ENCODE measurements around the gene CASQ1.

Gene CASQ1

DNA sequence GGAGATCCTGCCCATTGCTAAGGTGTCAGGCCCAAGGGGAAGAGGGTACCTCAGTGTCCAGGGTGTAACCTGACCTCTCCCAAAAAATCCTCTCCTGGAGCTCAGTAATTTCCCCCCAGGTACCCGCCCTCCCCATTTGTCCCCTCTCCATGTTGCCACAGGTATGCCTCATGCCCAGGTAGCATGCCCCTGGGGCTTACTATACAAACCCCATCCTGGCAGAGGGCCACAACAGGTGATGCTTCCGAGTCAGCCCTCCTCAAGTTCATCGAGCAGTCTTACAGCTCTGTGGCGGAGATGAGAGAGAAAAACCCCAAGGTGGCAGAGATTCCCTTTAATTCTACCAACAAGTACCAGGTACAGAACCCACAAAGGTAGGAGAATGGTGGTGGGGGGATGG is 23.3 kb upstream of the CASQ1 start:
- FAIRE-seq (no peak), DNase-seq (ENCODE audit: insufficient read length, low spot score) (no peak)
- TF ChIP-seq POLR2A (IDR thresholded peaks at IDR 0.05; ENCODE audit: low read depth, low read length) = no peak
- no peak for TF ChIP-seq POU2F2 (IDR thresholded peaks at IDR 0.05; ENCODE audit: low read depth, low read length)
- no peak for TF ChIP-seq TAF1 (IDR thresholded peaks at IDR 0.05; ENCODE audit: low read depth, low read length)
- TF ChIP-seq SPI1 (IDR thresholded peaks at IDR 0.05; ENCODE audit: low read depth, low read length) = no peak
- TF ChIP-seq POLR2AphosphoS5 (IDR thresholded peaks at IDR 0.05; ENCODE audit: low read depth, low read length) = no peak
- no peak for TF ChIP-seq PAX5 (IDR thresholded peaks at IDR 0.05; ENCODE audit: insufficient read depth, low read length, severe bottlenecking)

DNA sequence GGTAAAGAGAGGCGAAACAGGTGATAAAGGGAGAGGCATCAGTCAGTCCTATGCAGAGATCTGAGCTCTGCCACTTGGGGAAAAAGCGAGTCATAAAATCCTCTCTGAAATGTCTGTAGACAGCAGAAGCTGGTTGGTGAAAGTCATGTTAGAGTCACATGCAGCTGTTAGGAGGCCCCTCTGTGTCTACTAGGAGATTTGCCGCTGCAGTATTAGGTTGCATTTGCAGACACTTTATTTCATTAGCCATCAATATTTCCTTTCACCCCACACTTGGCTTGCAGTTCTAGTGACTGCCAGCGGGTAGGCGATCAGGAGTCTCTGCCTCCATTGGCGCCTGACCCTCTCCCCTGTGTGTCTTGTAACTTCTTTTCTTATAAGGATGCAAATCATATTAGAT is 22.8 kb upstream of the CASQ1 start:
- DNase-seq (ENCODE audit: insufficient read length, low spot score) = no peak
- TF ChIP-seq POLR2AphosphoS5 (IDR thresholded peaks at IDR 0.05; ENCODE audit: low read depth, low read length) = no peak
- TF ChIP-seq POU2F2 (IDR thresholded peaks at IDR 0.05; ENCODE audit: low read depth, low read length) = no peak
- no peak for TF ChIP-seq POLR2A (IDR thresholded peaks at IDR 0.05; ENCODE audit: low read depth, low read length)
- TF ChIP-seq SPI1 (IDR thresholded peaks at IDR 0.05; ENCODE audit: low read depth, low read length) = no peak
- FAIRE-seq = peak; percentile 40

DNA sequence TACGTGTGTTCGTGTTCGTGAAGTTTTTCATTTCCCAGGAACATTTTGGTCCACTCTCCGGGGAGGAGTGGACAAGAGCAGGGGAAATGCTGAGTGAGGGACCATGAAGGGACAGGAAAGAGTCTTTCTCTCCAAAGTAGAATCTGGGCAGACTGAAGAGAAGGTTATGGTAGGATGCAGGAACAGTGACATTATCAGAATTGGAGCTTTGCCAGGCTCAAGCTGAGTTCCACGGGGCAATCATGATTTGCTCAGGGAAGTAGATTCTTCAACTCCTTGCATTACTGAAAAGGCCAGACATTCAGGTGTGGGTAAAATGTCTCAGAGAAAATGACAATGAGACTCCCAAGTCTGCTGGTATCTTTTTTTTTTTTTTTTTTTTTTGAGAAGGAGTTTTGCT is 22.4 kb upstream of the CASQ1 start:
- no peak for DNase-seq (ENCODE audit: insufficient read length, low spot score)
- TF ChIP-seq TAF1 (IDR thresholded peaks at IDR 0.05; ENCODE audit: low read depth, low read length) = no peak
- no peak for TF ChIP-seq POLR2A (IDR thresholded peaks at IDR 0.05; ENCODE audit: low read depth, low read length)
- no peak for TF ChIP-seq SPI1 (IDR thresholded peaks at IDR 0.05; ENCODE audit: low read depth, low read length)
- TF ChIP-seq PAX5 (IDR thresholded peaks at IDR 0.05; ENCODE audit: insufficient read depth, low read length, severe bottlenecking) = no peak
- no peak for TF ChIP-seq POU2F2 (IDR thresholded peaks at IDR 0.05; ENCODE audit: low read depth, low read length)
- no peak for TF ChIP-seq POLR2AphosphoS5 (IDR thresholded peaks at IDR 0.05; ENCODE audit: low read depth, low read length)

DNA sequence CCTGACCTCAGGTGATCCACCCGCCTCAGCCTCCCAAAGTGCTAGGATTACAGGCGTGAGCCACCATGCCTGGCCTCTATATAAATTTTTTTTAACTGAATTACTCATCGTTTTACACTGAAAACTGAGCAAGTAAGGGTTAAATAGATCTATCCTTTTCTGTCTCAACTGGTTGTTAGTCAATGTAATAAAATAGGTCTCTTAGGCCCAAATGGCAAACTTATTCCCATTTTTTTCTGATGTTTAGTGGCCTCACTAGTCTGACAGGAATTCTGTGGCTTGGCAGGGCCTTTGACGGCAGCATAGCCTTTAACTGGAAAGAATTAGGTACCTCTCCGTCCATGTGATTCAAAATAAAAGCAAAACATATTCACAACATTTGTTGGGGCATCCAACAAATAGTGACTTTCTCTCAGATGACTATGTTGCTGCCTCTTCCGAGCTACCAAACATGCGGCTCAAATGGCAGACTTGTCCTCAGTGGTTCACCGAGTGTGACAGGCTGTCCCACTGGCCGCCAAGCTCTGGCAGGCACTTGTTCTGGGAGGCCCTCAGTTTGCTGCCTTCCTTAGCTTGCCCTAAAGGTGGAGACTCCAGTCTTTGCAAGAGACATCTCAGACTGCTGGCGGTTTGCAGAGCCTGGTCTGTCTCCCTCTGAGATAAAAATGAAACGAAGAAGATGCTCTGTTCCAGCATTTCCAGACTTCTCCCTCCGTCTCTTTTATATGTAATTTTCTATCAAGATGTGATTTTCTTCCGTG is 21.6 kb upstream of the CASQ1 start:
- no peak for FAIRE-seq
- DNase-seq (ENCODE audit: insufficient read length, low spot score) = no peak

More for the DNA sequence above, 22.4 kb upstream of the CASQ1 start:
- FAIRE-seq = no peak

DNA sequence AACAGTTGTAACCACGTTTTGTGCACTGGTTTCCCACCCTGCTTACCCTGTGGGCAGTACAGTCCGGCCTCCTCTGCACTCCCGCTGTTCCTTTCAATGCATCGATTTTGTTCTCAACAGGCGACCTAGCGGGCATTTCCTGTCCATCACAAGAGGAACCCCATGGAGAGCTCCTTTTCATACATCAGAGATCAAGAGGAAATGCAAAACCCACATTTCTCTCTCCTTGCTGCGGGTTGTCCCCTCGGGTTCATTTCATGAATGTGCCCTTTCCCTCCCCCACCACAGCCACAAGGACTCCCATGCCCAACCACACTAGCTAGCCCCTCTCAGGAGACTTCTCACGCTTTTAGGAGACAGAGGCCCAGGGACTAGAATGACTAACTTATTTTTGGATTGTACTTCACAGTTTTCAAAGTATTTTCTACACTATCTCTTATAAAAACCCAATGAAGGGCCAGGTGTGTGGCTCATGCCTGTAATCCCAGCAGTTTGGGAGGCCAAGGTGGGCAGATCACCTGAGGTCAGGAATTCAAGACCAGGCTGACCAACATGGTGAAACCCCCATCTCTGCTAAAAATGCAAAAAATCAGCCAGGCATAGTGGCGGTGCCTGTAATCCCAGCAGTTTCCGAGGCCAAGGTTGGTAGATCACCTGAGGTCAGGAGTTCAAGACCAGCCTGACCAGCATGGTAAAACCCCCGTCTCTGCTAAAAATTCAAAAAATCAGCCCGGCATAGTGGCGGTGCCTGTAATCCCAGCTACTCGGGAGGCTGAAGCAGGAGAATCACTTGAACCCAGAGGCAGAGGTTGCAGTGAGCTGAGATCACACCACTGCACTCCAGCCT is 20.6 kb upstream of the CASQ1 start:
- peak; percentile 37 for DNase-seq (ENCODE audit: insufficient read length, low spot score)
- FAIRE-seq = peak; percentile 89
- TF ChIP-seq POLR2AphosphoS5 (IDR thresholded peaks at IDR 0.05; ENCODE audit: low read depth, low read length) (no peak), TAF1 (IDR thresholded peaks at IDR 0.05; ENCODE audit: low read depth, low read length) (no peak), POLR2A (IDR thresholded peaks at IDR 0.05; ENCODE audit: low read depth, low read length) (no peak), PAX5 (IDR thresholded peaks at IDR 0.05; ENCODE audit: insufficient read depth, low read length, severe bottlenecking) (peak; percentile 44), SPI1 (IDR thresholded peaks at IDR 0.05; ENCODE audit: low read depth, low read length) (peak; percentile 55), POU2F2 (IDR thresholded peaks at IDR 0.05; ENCODE audit: low read depth, low read length) (peak; percentile 58; the same call in 1 of the 2 replicates)

More for the DNA sequence above, 21.6 kb upstream of the CASQ1 start:
- TF ChIP-seq POU2F2 (IDR thresholded peaks at IDR 0.05; ENCODE audit: low read depth, low read length) = no peak
- TF ChIP-seq POLR2A (IDR thresholded peaks at IDR 0.05; ENCODE audit: low read depth, low read length) = no peak
- no peak for TF ChIP-seq POLR2AphosphoS5 (IDR thresholded peaks at IDR 0.05; ENCODE audit: low read depth, low read length)
- no peak for TF ChIP-seq PAX5 (IDR thresholded peaks at IDR 0.05; ENCODE audit: insufficient read depth, low read length, severe bottlenecking)
- no peak for TF ChIP-seq TAF1 (IDR thresholded peaks at IDR 0.05; ENCODE audit: low read depth, low read length)
- TF ChIP-seq SPI1 (IDR thresholded peaks at IDR 0.05; ENCODE audit: low read depth, low read length) = no peak

DNA sequence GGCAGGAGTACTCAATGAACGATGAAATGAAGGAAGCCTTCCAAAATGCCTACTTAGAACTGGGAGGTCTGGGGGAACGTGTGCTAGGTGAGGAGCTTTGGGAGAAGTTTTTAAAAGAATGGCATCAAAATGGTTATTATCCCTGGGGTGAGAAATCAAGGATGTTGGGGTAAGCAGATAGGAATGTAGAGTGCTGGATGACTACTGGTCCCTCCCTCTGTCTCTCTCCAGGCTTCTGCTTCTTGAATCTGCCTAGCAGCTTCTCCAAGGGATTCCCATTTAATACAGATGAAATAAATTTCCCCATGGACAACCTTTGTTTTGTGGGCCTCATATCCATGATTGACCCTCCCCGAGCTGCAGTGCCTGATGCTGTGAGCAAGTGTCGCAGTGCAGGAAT is 19.0 kb upstream of the CASQ1 start:
- TF ChIP-seq TAF1 (IDR thresholded peaks at IDR 0.05; ENCODE audit: low read depth, low read length) (no peak), PAX5 (IDR thresholded peaks at IDR 0.05; ENCODE audit: insufficient read depth, low read length, severe bottlenecking) (no peak)
- no peak for DNase-seq (ENCODE audit: insufficient read length, low spot score)
- FAIRE-seq = no peak

DNA sequence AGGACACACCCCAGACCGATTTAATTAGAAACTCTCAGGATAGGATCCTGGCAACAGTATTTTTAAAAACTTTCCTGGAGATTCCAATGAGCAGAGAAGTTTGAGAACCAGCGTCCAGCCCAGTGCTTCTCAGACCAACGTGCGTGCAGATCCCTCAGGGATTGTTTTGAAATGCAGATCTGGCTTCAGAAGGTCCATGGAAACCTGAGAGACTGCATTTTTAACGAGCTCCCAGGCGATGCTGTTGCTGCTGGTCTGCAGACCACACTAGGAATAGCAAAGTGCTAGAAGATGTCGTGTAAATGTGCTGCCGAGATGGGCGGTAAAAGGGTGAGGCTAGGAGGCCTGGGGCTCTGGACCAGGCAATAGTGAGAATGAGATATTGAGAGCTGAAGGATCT is 18.4 kb upstream of the CASQ1 start:
- no peak for DNase-seq (ENCODE audit: insufficient read length, low spot score)
- FAIRE-seq = no peak
- TF ChIP-seq TAF1 (IDR thresholded peaks at IDR 0.05; ENCODE audit: low read depth, low read length) (no peak), PAX5 (IDR thresholded peaks at IDR 0.05; ENCODE audit: insufficient read depth, low read length, severe bottlenecking) (no peak), POLR2AphosphoS5 (IDR thresholded peaks at IDR 0.05; ENCODE audit: low read depth, low read length) (no peak), SPI1 (IDR thresholded peaks at IDR 0.05; ENCODE audit: low read depth, low read length) (no peak), POU2F2 (IDR thresholded peaks at IDR 0.05; ENCODE audit: low read depth, low read length) (no peak), POLR2A (IDR thresholded peaks at IDR 0.05; ENCODE audit: low read depth, low read length) (no peak)

DNA sequence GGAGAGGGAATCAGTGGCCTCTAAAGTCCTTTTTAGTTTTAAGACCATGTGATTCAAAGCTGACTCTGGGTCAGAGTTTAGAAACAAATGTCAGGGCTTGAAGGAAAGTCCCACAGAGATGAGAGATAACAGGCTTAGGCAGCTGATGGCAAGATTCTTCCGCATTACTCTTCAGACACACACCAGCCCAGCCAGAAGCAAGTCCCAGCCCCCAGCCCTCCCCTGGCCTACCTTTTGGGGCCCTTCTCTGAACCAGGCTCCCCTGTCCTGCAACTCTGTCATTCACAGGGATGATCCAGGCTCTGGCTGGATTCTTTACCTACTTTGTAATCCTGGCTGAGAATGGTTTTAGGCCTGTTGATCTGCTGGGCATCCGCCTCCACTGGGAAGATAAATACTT is 13.1 kb upstream of the CASQ1 start:
- FAIRE-seq = no peak
- no peak for DNase-seq (ENCODE audit: insufficient read length, low spot score)
- no peak for TF ChIP-seq TAF1 (IDR thresholded peaks at IDR 0.05; ENCODE audit: low read depth, low read length)

DNA sequence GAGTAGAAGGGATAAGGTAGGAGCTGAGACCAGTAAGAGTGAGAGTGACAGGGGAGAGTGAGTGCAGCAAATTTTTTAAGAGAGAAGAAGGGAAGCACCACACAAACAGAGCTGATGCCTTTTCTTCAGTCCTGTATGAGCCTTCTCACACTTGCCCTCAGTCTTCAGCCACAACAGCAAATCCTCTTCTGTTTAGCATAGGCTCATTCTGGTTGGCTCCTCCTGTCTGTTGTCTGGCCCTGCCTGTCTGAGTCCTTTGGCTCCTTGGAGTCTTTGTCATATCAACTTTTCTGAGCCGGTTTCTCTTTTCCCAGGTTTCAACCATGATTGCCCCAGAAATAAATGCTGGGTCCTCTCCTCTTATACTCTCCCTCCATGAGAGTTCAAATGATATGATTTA is 12.7 kb upstream of the CASQ1 start:
- no peak for FAIRE-seq

More for the DNA sequence above, 12.7 kb upstream of the CASQ1 start:
- DNase-seq (ENCODE audit: insufficient read length, low spot score) = no peak
- TF ChIP-seq POLR2A (IDR thresholded peaks at IDR 0.05; ENCODE audit: low read depth, low read length) (no peak), SPI1 (IDR thresholded peaks at IDR 0.05; ENCODE audit: low read depth, low read length) (no peak), POLR2AphosphoS5 (IDR thresholded peaks at IDR 0.05; ENCODE audit: low read depth, low read length) (no peak), TAF1 (IDR thresholded peaks at IDR 0.05; ENCODE audit: low read depth, low read length) (no peak), PAX5 (IDR thresholded peaks at IDR 0.05; ENCODE audit: insufficient read depth, low read length, severe bottlenecking) (no peak), POU2F2 (IDR thresholded peaks at IDR 0.05; ENCODE audit: low read depth, low read length) (no peak)
